ENCODE results near the gene METTL27.

Gene METTL27

GRCh38 chr7:73837167-73837566, 5.1 kb downstream of the METTL27 start (continued):
- TF ChIP-seq ZBTB11 (tag by site-specific recombination; conservative IDR thresholded peaks at IDR 0.05; ENCODE audit: low read depth) (peak; percentile 47), ZNF518A (tag by site-specific recombination; conservative IDR thresholded peaks at IDR 0.05; ENCODE audit: low read depth) (peak; percentile 71), ZNF629 (tag by site-specific recombination; IDR thresholded peaks at IDR 0.05) (0 out of 2 replicates have a peak, but pooled peaks have one; percentile 22), ZNF426 (tag by site-specific recombination; IDR thresholded peaks at IDR 0.05) (peak; percentile 61), ZBTB8A (tag by site-specific recombination; IDR thresholded peaks at IDR 0.05) (peak; percentile 35; the same call in 1 of the 2 replicates)

- Histone ChIP-seq H3K4me1 (ENCODE audit: control insufficient read depth, insufficient read depth, low read length) (0 out of 2 replicates have a peak, but pooled peaks cover 3% of the 10 kb centered on the region), H3K27ac (ENCODE audit: extremely low read depth, low read depth, low read length) (no peak overlapping the region), H3K36me3 (ENCODE audit: control insufficient read depth in 2 of 2, insufficient read depth in 1 of 2, low read length in 2 of 2) (no peaks in the 10 kb centered on the region), H3K9me3 (ENCODE audit: control insufficient read depth, insufficient read depth, low read depth, low read length) (no peaks in the 10 kb centered on the region), H3K4me3 (ENCODE audit: low read depth, low read length) (no peak overlapping the region)
- CTCF ChIA-PET = interaction anchor here (2.8 kb wide), 1 partner anchor 20 kb away, joined by 12 read pairs; no protein-coding TSS in a partner anchor
- TF ChIP-seq ZBTB49 (tag by site-specific recombination; IDR thresholded peaks at IDR 0.05; ENCODE audit: low read depth) = no peak
- no peak for TF ChIP-seq ZNF335 (tag by site-specific recombination; conservative IDR thresholded peaks at IDR 0.05)
- no peak for TF ChIP-seq ZNF19 (tag by site-specific recombination; IDR thresholded peaks at IDR 0.05; ENCODE audit: low read depth)
- no peak for TF ChIP-seq REST (tag by site-specific recombination; IDR thresholded peaks at IDR 0.05)
- TF ChIP-seq ZBTB1 (tag by site-specific recombination; IDR thresholded peaks at IDR 0.05) = no peak
- no peak for TF ChIP-seq ZNF311 (tag by site-specific recombination; IDR thresholded peaks at IDR 0.05; ENCODE audit: borderline replicate concordance)
- TF ChIP-seq ELK4 (IDR thresholded peaks at IDR 0.05; ENCODE audit: borderline replicate concordance, low read depth, low read length) = no peak
- no peak for TF ChIP-seq ZFP3 (tag by site-specific recombination; IDR thresholded peaks at IDR 0.05; ENCODE audit: low read depth)
- POLR2A ChIA-PET = interaction anchor here (0.9 kb wide), 1 partner anchor 20 kb away, joined by 3 read pairs; no protein-coding TSS in a partner anchor
Measured at GRCh38 chr7:73834626-73835191, 7.6 kb downstream of the METTL27 start.
